H1 (cell line): Measurements from ENCODE around the gene PPIAL4G. TPM values are rescaled to one million over a fixed set of nuclear protein-coding genes. Genes with fewer than 3 reads are reported as not detected.
"Not testable (repeated sequence)": the region's sequence is repeated elsewhere in the genome, so short reads cannot be mapped to it uniquely, and the experiment has no call there.

Experiments used
- CTCF ChIA-PET: fragments of 300-600 bp; sonication (Branson Sonifier 250); formaldehyde crosslinking; loops from one replicate; lab custom pipeline; 2021; ENCODE audit not compliant: partially characterized antibody; lab: Charles Lee
- POLR2A ChIA-PET: fragments of 300-600 bp; sonication (Branson Sonifier 250); formaldehyde crosslinking; loops from one replicate; lab custom pipeline; 2021; ENCODE audit warnings: inconsistent platforms; ENCODE audit not compliant: partially characterized antibody; lab: Charles Lee
- DNase-seq, 2 experiments: peaks; one replicate each; pipeline versions ENCODE4 v3.0.0 to v3.0.0-alpha.2; 2010 to 2022; ENCODE audit warnings: low spot score in 2 of 2, low read depth in 1 of 2, mixed read lengths in 1 of 2
- FAIRE-seq: peaks from 2 replicates; lab custom pipeline; 2011; peaks lifted over from hg19 to GRCh38; lab: Jason Lieb, UNC
- H2AFZ ChIP-seq: 2 replicates; pipeline ENCODE4 v1.8.1; 2012; ENCODE audit warnings: low read length, inconsistent platforms
- H2AK5ac ChIP-seq: 2 replicates; pipeline ENCODE4 v1.6.1; 2013; ENCODE audit warnings: low read depth, low read length
- H2BK120ac ChIP-seq: replicated peaks from 2 replicates; pipeline ENCODE3; 2013; ENCODE audit warnings: low read depth, low read length, inconsistent platforms
- H2BK12ac ChIP-seq: 2 replicates; pipeline ENCODE4 v1.6.1; 2013; ENCODE audit warnings: low read depth, low read length
- H2BK15ac ChIP-seq: 2 replicates; pipeline ENCODE4 v1.6.1; 2013; ENCODE audit warnings: low read length
- H2BK20ac ChIP-seq: 2 replicates; pipeline ENCODE4 v1.6.1; 2013; ENCODE audit warnings: low read length
- H2BK5ac ChIP-seq: 2 replicates; pipeline ENCODE4 v1.6.1; 2013; ENCODE audit warnings: low read depth, low read length
- H3K14ac ChIP-seq: 2 replicates; pipeline ENCODE4 v1.6.1; 2013; ENCODE audit warnings: inconsistent platforms; ENCODE audit not compliant: insufficient read length
- H3K18ac ChIP-seq: 2 replicates; pipeline ENCODE4 v1.6.1; 2013; ENCODE audit warnings: low read length; ENCODE audit errors: extremely low read depth
- H3K23ac ChIP-seq: 2 replicates; pipeline ENCODE4 v1.6.1; 2013; ENCODE audit warnings: inconsistent platforms; ENCODE audit not compliant: insufficient read length
- H3K23me2 ChIP-seq: 2 replicates; pipeline ENCODE4 v1.6.1; 2013; ENCODE audit warnings: low read depth, low read length
- H3K27ac ChIP-seq: 2 replicates; pipeline ENCODE4 v1.6.1; 2011; ENCODE audit warnings: low read depth, low read length, inconsistent platforms
- H3K27me3 ChIP-seq, 4 experiments: replicated peaks in 1 of 4; 1 replicate in 1 of 4; 2 replicates in 3 of 4; pipeline versions ENCODE4 v1.6.1 to v1.8.1; 2011 to 2013; ENCODE audit warnings: low read length in 3 of 4, mild to moderate bottlenecking in 3 of 4, inconsistent platforms in 2 of 4, mixed read lengths in 2 of 4, moderate library complexity in 1 of 4; ENCODE audit not compliant: control insufficient read depth in 3 of 4, insufficient read depth in 3 of 4; ENCODE audit errors: extremely low read depth in 1 of 4
- H3K36me3 ChIP-seq, 4 experiments: 2 replicates each; pipeline versions ENCODE4 v1.6.1 to v1.8.1; 2011 to 2013; ENCODE audit warnings: mild to moderate bottlenecking in 4 of 4, low read length in 3 of 4, moderate library complexity in 2 of 4, control low read depth in 1 of 4, inconsistent platforms in 1 of 4; ENCODE audit not compliant: insufficient read depth in 4 of 4, control insufficient read depth in 2 of 4
- H3K4ac ChIP-seq: replicated peaks from 2 replicates; pipeline ENCODE3; 2013; ENCODE audit warnings: low read length, low read depth, mixed read lengths, inconsistent platforms; ENCODE audit not compliant: insufficient read length
- H3K4me1 ChIP-seq, 4 experiments: replicated peaks in 1 of 4; 1 replicate in 1 of 4; 2 replicates in 3 of 4; pipeline versions ENCODE4 v1.6.1 to v1.8.1; 2011 to 2013; ENCODE audit warnings: low read length in 3 of 4, inconsistent platforms in 2 of 4, mixed read lengths in 1 of 4; ENCODE audit not compliant: insufficient read depth in 4 of 4, control insufficient read depth in 3 of 4
- H3K4me2 ChIP-seq, 2 experiments: 2 replicates each; pipeline versions ENCODE4 v1.6.1 to v1.8.1; 2011 to 2013; ENCODE audit warnings: low read depth in 2 of 2, low read length in 2 of 2, control low read depth in 1 of 2, inconsistent platforms in 1 of 2, mild to moderate bottlenecking in 1 of 2; ENCODE audit not compliant: insufficient read depth in 1 of 2
- H3K4me3 ChIP-seq, 4 experiments: fragments of 200-600, 300-600 bp in 1 of 4; sonication (generic), shearing (Covaris generic), sonication (Bioruptor Twin) in 1 of 4; 2 replicates each; pipeline versions ENCODE4 v1.5.1 to v1.8.1; 2011 to 2016; ENCODE audit warnings: low read length in 4 of 4, low read depth in 3 of 4, control low read depth in 2 of 4, inconsistent platforms in 2 of 4, mild to moderate bottlenecking in 2 of 4, mixed read lengths in 1 of 4, moderate library complexity in 1 of 4; ENCODE audit not compliant: insufficient read depth in 2 of 4; ENCODE audit errors: extremely low read depth in 1 of 4
- H3K56ac ChIP-seq: replicated peaks from 2 replicates; pipeline ENCODE3; 2013; ENCODE audit warnings: low read depth, mild to moderate bottlenecking, mixed read lengths, low read length, inconsistent platforms; ENCODE audit not compliant: insufficient read length
- H3K79me1 ChIP-seq: 2 replicates; pipeline ENCODE4 v1.6.1; 2013; ENCODE audit warnings: low read depth, low read length, control low read depth
- H3K79me2 ChIP-seq, 2 experiments: 2 replicates each; pipeline versions ENCODE4 v1.6.1 to v1.8.1; 2012 to 2013; ENCODE audit warnings: low read length in 2 of 2, mild to moderate bottlenecking in 2 of 2, inconsistent platforms in 1 of 2; ENCODE audit not compliant: insufficient read depth in 2 of 2, control insufficient read depth in 1 of 2
- H3K9ac ChIP-seq, 4 experiments: replicated peaks in 1 of 4; 1 replicate in 1 of 4; 2 replicates in 3 of 4; pipeline versions ENCODE4 v1.6.1 to v1.8.1; 2011 to 2013; ENCODE audit warnings: low read depth in 3 of 4, low read length in 3 of 4, control low read depth in 2 of 4, mild to moderate bottlenecking in 2 of 4, moderate library complexity in 2 of 4, inconsistent platforms in 1 of 4; ENCODE audit errors: extremely low read depth in 1 of 4
- H3K9me3 ChIP-seq, 2 experiments: 2 replicates each; pipeline versions ENCODE4 v1.6.1 to v1.8.1; 2012 to 2013; ENCODE audit warnings: mild to moderate bottlenecking in 2 of 2, moderate library complexity in 2 of 2, control low read depth in 1 of 2, inconsistent platforms in 1 of 2, low read depth in 1 of 2, low read length in 1 of 2, mixed read lengths in 1 of 2; ENCODE audit not compliant: insufficient read depth in 2 of 2
- H4K20me1 ChIP-seq, 2 experiments: replicated peaks in 1 of 2; 2 replicates each; pipeline versions ENCODE3 to v1.8.1; 2011 to 2013; ENCODE audit warnings: inconsistent platforms in 2 of 2, low read length in 2 of 2, mild to moderate bottlenecking in 1 of 2; ENCODE audit not compliant: insufficient read depth in 2 of 2, control insufficient read depth in 1 of 2
- H4K5ac ChIP-seq: 2 replicates; pipeline ENCODE4 v1.6.1; 2013; ENCODE audit warnings: low read length, low read depth, mixed read lengths, inconsistent platforms; ENCODE audit not compliant: insufficient read length
- H4K8ac ChIP-seq: 2 replicates; pipeline ENCODE4 v1.8.0; 2013; ENCODE audit warnings: mild to moderate bottlenecking, moderate library complexity, low read length, inconsistent platforms; ENCODE audit not compliant: insufficient read depth; ENCODE audit errors: extremely low read depth
- H4K91ac ChIP-seq: replicated peaks from 2 replicates; pipeline ENCODE3; 2013; ENCODE audit warnings: low read length, mixed read lengths, inconsistent platforms; ENCODE audit not compliant: insufficient read length
- WGBS, 2 experiments: shearing (Covaris generic) in 1 of 2; methylation state at CpG; one replicate each; pipeline versions ENCODE4 v1.1.6 to v1.1.7; 2013 to 2015; ENCODE audit warnings: low lambda C conversion rate in 2 of 2, mixed read lengths in 2 of 2, inconsistent platforms in 1 of 2, low coverage in 1 of 2, missing lambda C conversion rate in 1 of 2; ENCODE audit not compliant: insufficient replicate concordance in 2 of 2, insufficient coverage in 1 of 2, insufficient read length in 1 of 2; ENCODE audit errors: extremely low coverage in 1 of 2, missing lambda C conversion rate in 1 of 2; 5-methylcytosine and 5-hydroxymethylcytosine counted together
- polyA plus RNA-seq, 7 experiments: library from polyadenylated mRNA; depleted of rRNA in 3 of 7; stranded (reverse) in 5 of 7; unstranded in 2 of 7; fragments of >200 nt in 5 of 7; fragments of 200-250 nt in 2 of 7; gene quantifications; 1 replicate in 5 of 7; 2 replicates in 1 of 7; 4 replicates in 1 of 7; pipeline versions ENCODE4 v1.2.1 to v1.2.3, GENCODE V29; 2011 to 2013; ENCODE audit warnings: missing spikeins in 2 of 7, mixed read lengths in 2 of 7
- total RNA-seq: library from RNA; stranded (reverse); fragmentation: NEBNext Ultra II Directional; extraction: Animal tissue kit (Norgen Biotek cat#: 25700); gene quantifications from 2 replicates; pipeline ENCODE4 v1.2.1, GENCODE V29; 2021

PPIAL4G gene
- total and polyA plus RNA-seq, 2 of the 8 experiments (the other 6 are each of a cell fraction or from before 2014, with no cell fraction given), result not detected

DNA sequence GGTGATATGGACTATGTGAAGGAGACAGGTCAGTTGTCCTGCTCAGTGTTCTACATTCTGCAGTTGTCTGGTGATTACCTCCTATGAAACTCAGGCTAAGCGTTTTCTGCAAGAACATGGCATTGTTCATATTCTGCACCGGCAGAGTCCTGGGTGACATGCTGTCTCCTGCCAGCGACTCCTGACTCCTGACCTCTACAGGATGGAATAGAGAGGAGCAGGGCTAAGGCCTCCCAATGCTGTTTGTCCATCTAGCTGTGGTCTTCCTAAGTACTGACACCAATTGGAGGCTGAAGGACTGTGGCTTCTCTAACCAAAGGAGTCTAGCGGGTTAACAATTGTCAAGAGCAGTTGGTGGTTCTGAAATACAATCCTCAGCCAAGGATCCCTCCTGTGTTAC lies 49.1 kb upstream of the PPIAL4G start:
- H3K23me2 ChIP-seq, H2AK5ac ChIP-seq, H3K79me2 ChIP-seq, H3K4me3 ChIP-seq, POLR2A ChIA-PET, H4K8ac ChIP-seq, H2AFZ ChIP-seq, FAIRE-seq, H3K36me3 ChIP-seq, H2BK12ac ChIP-seq, H4K20me1 ChIP-seq, CTCF ChIA-PET, H4K91ac ChIP-seq, H3K18ac ChIP-seq, H2BK120ac ChIP-seq, H2BK5ac ChIP-seq, H3K14ac ChIP-seq, H3K4me1 ChIP-seq, H3K9me3 ChIP-seq, H3K4ac ChIP-seq, DNase-seq, H2BK15ac ChIP-seq, H3K79me1 ChIP-seq, H3K56ac ChIP-seq, H2BK20ac ChIP-seq, H3K9ac ChIP-seq, H3K27me3 ChIP-seq, H3K23ac ChIP-seq, H4K5ac ChIP-seq, H3K4me2 ChIP-seq, H3K27ac ChIP-seq: not testable (repeated sequence)
- 79% methylated on average over 3 of the region's 4 CpGs; no CpG with 5 or more reads in 1 of the 2 experiments for WGBS, 2 experiments
